Dendritic cell treated with granulocyte-macrophage colony-stimulating factor and Interleukin-4, amounts not matched to agents 40 ng/mL and 50 ng/mL, for 4 days (primary cell): Measurements from ENCODE around the gene RNF6.
"Not testable (repeated sequence)": the region's sequence is repeated elsewhere in the genome, so short reads cannot be mapped to it uniquely, and the experiment has no call there.

ENCODE experiments used
- H3K27ac Mint-ChIP-seq: one replicate; pipeline ENCODE4 v1.8.0; 2022; ENCODE audit warnings: mild to moderate bottlenecking, mixed read lengths
- H3K27me3 Mint-ChIP-seq: one replicate; pipeline ENCODE4 v1.8.0; 2022; ENCODE audit warnings: mild to moderate bottlenecking, mixed read lengths
- H3K36me3 Mint-ChIP-seq: one replicate; pipeline ENCODE4 v1.8.0; 2022; ENCODE audit warnings: low read depth, mixed read lengths
- H3K4me1 Mint-ChIP-seq: one replicate; pipeline ENCODE4 v1.8.0; 2022; ENCODE audit warnings: low read depth, mixed read lengths
- H3K4me3 Mint-ChIP-seq: one replicate; pipeline ENCODE4 v1.8.0; 2022; ENCODE audit warnings: mild to moderate bottlenecking, moderate library complexity, mixed read lengths
- H3K9me3 Mint-ChIP-seq: one replicate; pipeline ENCODE4 v1.8.0; 2022; ENCODE audit warnings: mixed read lengths
- intact Hi-C: fragments of 100-400 bp; cut with micrococcal nuclease; formaldehyde crosslinking; loops from one replicate; pipeline ENCODE4 v1.15.0; 2022

RNF6 gene

GRCh38 chr13:26221721-26222519 lies at the start of gene RNF6:
RNF6 (minus strand) TSS chr13:26222314; CDS start chr13:26219649, 2,665 bp downstream.
- H3K27ac Mint-ChIP-seq: peak within 1 kb of the TSS; percentile 99
- H3K27me3 Mint-ChIP-seq: no peaks in the 10 kb centered on the region
- H3K36me3 Mint-ChIP-seq: peaks cover 35% of the 10 kb centered on the region
- no peaks in the 10 kb centered on the region for H3K9me3 Mint-ChIP-seq
- intact Hi-C loops: loop anchor here (1.0 kb wide), 2 partner anchors 32 to 36 kb away; partner anchors contain the start of gene CDK8
- H3K4me1 Mint-ChIP-seq: peaks cover 25% of the 10 kb centered on the region
- peak within 1 kb of the TSS; percentile 99 for H3K4me3 Mint-ChIP-seq

- intact Hi-C loops: no loop called here
- Mint-ChIP-seq H3K9me3 (no peaks in the 10 kb centered on the region), H3K27me3 (no peaks in the 10 kb centered on the region), H3K4me3 (no peak overlapping the region), H3K4me1 (peaks cover 18% of the 10 kb centered on the region), H3K36me3 (no peaks in the 10 kb centered on the region), H3K27ac (no peak overlapping the region)
Measured at GRCh38 chr13:26270707-26271106, 48.6 kb upstream of the RNF6 start.

- H3K4me1 Mint-ChIP-seq: peaks cover 25% of the 10 kb centered on the region
- no peak overlapping the region for H3K4me3 Mint-ChIP-seq
- no peaks in the 10 kb centered on the region for H3K27me3 Mint-ChIP-seq
- H3K9me3 Mint-ChIP-seq: no peaks in the 10 kb centered on the region
- H3K36me3 Mint-ChIP-seq: no peaks in the 10 kb centered on the region
- intact Hi-C loops: no loop called here
- H3K27ac Mint-ChIP-seq: no peak overlapping the region
Measured at GRCh38 chr13:26266311-26266710, 44.2 kb upstream of the RNF6 start.

- Mint-ChIP-seq H3K27ac (no peak overlapping the region), H3K4me1 (peaks cover 26% of the 10 kb centered on the region), H3K4me3 (no peak overlapping the region), H3K27me3 (no peaks in the 10 kb centered on the region), H3K9me3 (no peaks in the 10 kb centered on the region), H3K36me3 (no peaks in the 10 kb centered on the region)
- intact Hi-C loops: no loop called here
Measured at GRCh38 chr13:26262156-26262555, 40.0 kb upstream of the RNF6 start.

GRCh38 chr13:26259634-26260033 lies 37.5 kb upstream of the RNF6 start:
- Mint-ChIP-seq H3K9me3 (no peaks in the 10 kb centered on the region), H3K27ac (no peak overlapping the region), H3K4me3 (no peak overlapping the region), H3K36me3 (no peaks in the 10 kb centered on the region), H3K27me3 (no peaks in the 10 kb centered on the region), H3K4me1 (peaks cover 25% of the 10 kb centered on the region)
- intact Hi-C loops: no loop called here

GRCh38 chr13:26257049-26257448 lies 34.9 kb upstream of the RNF6 start:
- H3K36me3 Mint-ChIP-seq: peaks cover 7% of the 10 kb centered on the region
- H3K4me1 Mint-ChIP-seq: peaks cover 30% of the 10 kb centered on the region
- no peak overlapping the region for H3K27ac Mint-ChIP-seq
- H3K9me3 Mint-ChIP-seq: no peaks in the 10 kb centered on the region
- H3K27me3 Mint-ChIP-seq: no peaks in the 10 kb centered on the region
- intact Hi-C loops: no loop called here
- H3K4me3 Mint-ChIP-seq: no peak overlapping the region

GRCh38 chr13:26255691-26256277 lies 33.7 kb upstream of the RNF6 start:
- no peak overlapping the region for H3K27ac Mint-ChIP-seq
- intact Hi-C loops: loop anchor here (2.0 kb wide), 1 partner anchor 69 kb away; no protein-coding TSS in a partner anchor
- peaks cover 7% of the 10 kb centered on the region for H3K36me3 Mint-ChIP-seq
- H3K4me3 Mint-ChIP-seq: no peak overlapping the region
- no peaks in the 10 kb centered on the region for H3K9me3 Mint-ChIP-seq
- H3K27me3 Mint-ChIP-seq: no peaks in the 10 kb centered on the region
- peaks cover 26% of the 10 kb centered on the region for H3K4me1 Mint-ChIP-seq

- Mint-ChIP-seq H3K4me3 (peak overlapping the region; percentile 86), H3K36me3 (peaks cover 7% of the 10 kb centered on the region), H3K27me3 (no peaks in the 10 kb centered on the region), H3K4me1 (peaks cover 19% of the 10 kb centered on the region), H3K27ac (peak overlapping the region; percentile 93), H3K9me3 (no peaks in the 10 kb centered on the region)
- intact Hi-C loops: loop anchor here (2.0 kb wide), 1 partner anchor 68 kb away; no protein-coding TSS in a partner anchor
Measured at GRCh38 chr13:26255115-26255514, 33.0 kb upstream of the RNF6 start.

- H3K4me1 Mint-ChIP-seq: peaks cover 19% of the 10 kb centered on the region
- no peaks in the 10 kb centered on the region for H3K9me3 Mint-ChIP-seq
- no peaks in the 10 kb centered on the region for H3K27me3 Mint-ChIP-seq
- peak overlapping the region; percentile 93 for H3K27ac Mint-ChIP-seq
- intact Hi-C loops: loop anchor here (1.0 to 2.0 kb wide), 2 partner anchors 32 to 68 kb away; partner anchors contain the start of gene RNF6
- peaks cover 7% of the 10 kb centered on the region for H3K36me3 Mint-ChIP-seq
- peak overlapping the region; percentile 86 for H3K4me3 Mint-ChIP-seq
Measured at GRCh38 chr13:26254583-26255111, 32.5 kb upstream of the RNF6 start.

- Mint-ChIP-seq H3K27ac (peak within 1 kb of the TSS; percentile 93), H3K9me3 (no peaks in the 10 kb centered on the region), H3K4me1 (peaks cover 19% of the 10 kb centered on the region), H3K27me3 (no peaks in the 10 kb centered on the region), H3K4me3 (peak within 1 kb of the TSS; percentile 86), H3K36me3 (peaks cover 7% of the 10 kb centered on the region)
- intact Hi-C loops: loop anchor here (1.0 to 2.0 kb wide), 2 partner anchors 32 to 67 kb away; partner anchors contain the start of gene RNF6
Measured at GRCh38 chr13:26253787-26254582, 31.9 kb upstream of the RNF6 start, which contains the start of gene CDK8. CDK8 (plus strand) TSS chr13:26254129; CDS start chr13:26254642, 513 bp downstream.

GRCh38 chr13:26253262-26253786 lies 31.2 kb upstream of the RNF6 start:
- Mint-ChIP-seq H3K27me3 (no peaks in the 10 kb centered on the region), H3K4me1 (peaks cover 19% of the 10 kb centered on the region), H3K9me3 (no peaks in the 10 kb centered on the region), H3K4me3 (peak overlapping the region; percentile 86), H3K36me3 (peaks cover 7% of the 10 kb centered on the region), H3K27ac (peak overlapping the region; percentile 93)
- intact Hi-C loops: no loop called here

- H3K27me3 Mint-ChIP-seq, intact Hi-C loops, H3K36me3 Mint-ChIP-seq, H3K27ac Mint-ChIP-seq, H3K9me3 Mint-ChIP-seq, H3K4me3 Mint-ChIP-seq: not testable (repeated sequence)
- peaks cover 19% of the 10 kb centered on the region for H3K4me1 Mint-ChIP-seq
Measured at GRCh38 chr13:26252006-26252405, 29.9 kb upstream of the RNF6 start.

- intact Hi-C loops: no loop called here
- H3K27ac Mint-ChIP-seq: no peak overlapping the region
- peaks cover 5% of the 10 kb centered on the region for H3K4me1 Mint-ChIP-seq
Measured at GRCh38 chr13:26249551-26249950, 27.4 kb upstream of the RNF6 start.

More at GRCh38 chr13:26249551-26249950, 27.4 kb upstream of the RNF6 start:
- no peaks in the 10 kb centered on the region for H3K27me3 Mint-ChIP-seq
- no peaks in the 10 kb centered on the region for H3K9me3 Mint-ChIP-seq
- peaks cover 7% of the 10 kb centered on the region for H3K36me3 Mint-ChIP-seq
- H3K4me3 Mint-ChIP-seq: no peak overlapping the region
